K562 (cell line): ENCODE data around the gene WASF1. TPM values are rescaled to one million over a fixed set of nuclear protein-coding genes. Genes with fewer than 3 reads are reported as not detected.

Experiments
- ATAC-seq: fragments of 200-7000 bp; cut with Tn5 transposase; 3 replicates; pipeline ENCODE4 v1.9.1; 2020; ENCODE audit warnings: moderate library complexity
- BruUV-seq: library from RNA; stranded (reverse); fragments of 400-500 nt; replicated peaks from 2 replicates; lab custom pipeline; 2021; lab: Mats Ljungman, UMichigan
- CTCF ChIA-PET: fragments of 300-600 bp; formaldehyde crosslinking; extraction: SDS; loops from one replicate; lab custom pipeline; 2021; ENCODE audit warnings: low intra/inter-chr PET ratio; lab: Yijun Ruan, JAX
- POLR2A ChIA-PET: fragments of 300-600, 350-650 bp; sonication (Branson Sonifier 250); formaldehyde crosslinking; extraction: SDS; loops from one replicate; lab custom pipeline; 2021; ENCODE audit warnings: antibody characterized with exemption, inconsistent platforms; lab: Yijun Ruan, JAX
- DNase-seq, 4 experiments: peaks; one replicate each; pipeline versions ENCODE4 v3.0.0 to v3.0.0-alpha.2; 2011 to 2018; ENCODE audit warnings: low spot score in 3 of 4, mixed read lengths in 3 of 4; ENCODE audit errors: extremely low read depth in 1 of 4
- FAIRE-seq: peaks from 2 replicates; lab custom pipeline; 2011; peaks lifted over from hg19 to GRCh38; lab: Jason Lieb, UNC
- H2AFZ ChIP-seq: 2 replicates; pipeline ENCODE4 v1.6.0; 2011; ENCODE audit warnings: low read depth, low read length, control low read depth, inconsistent platforms
- H3K27ac ChIP-seq: fragments of 200-600 bp; 3 replicates; pipeline ENCODE4 v1.8.0; 2011; ENCODE audit warnings: low read depth, mild to moderate bottlenecking, control low read depth, inconsistent platforms, low read length, moderate library complexity, mixed read lengths; ENCODE audit errors: extremely low read depth
- H3K27me3 ChIP-seq, 2 experiments: fragments of 300-600 bp in 1 of 2; 2 replicates in 1 of 2; 3 replicates in 1 of 2; pipeline versions ENCODE4 v1.6.0 to v1.8.0; 2011; ENCODE audit warnings: inconsistent platforms in 2 of 2, low read length in 2 of 2, mild to moderate bottlenecking in 1 of 2, mixed read lengths in 1 of 2, moderate library complexity in 1 of 2; ENCODE audit not compliant: control insufficient read depth in 2 of 2, insufficient read depth in 2 of 2
- H3K36me3 ChIP-seq: fragments of 300-600 bp; 3 replicates; pipeline ENCODE4 v1.8.0; 2011; ENCODE audit warnings: mild to moderate bottlenecking, low read length, inconsistent platforms; ENCODE audit not compliant: control insufficient read depth, insufficient read depth
- H3K4me1 ChIP-seq, 2 experiments: fragments of 200-600 bp in 1 of 2; replicated peaks in 1 of 2; 2 replicates in 1 of 2; 3 replicates in 1 of 2; pipeline versions ENCODE4 v1.5.1 to v1.8.0; 2011; ENCODE audit warnings: inconsistent platforms in 2 of 2, low read length in 2 of 2, mild to moderate bottlenecking in 1 of 2, mixed read lengths in 1 of 2, moderate library complexity in 1 of 2; ENCODE audit not compliant: control insufficient read depth in 2 of 2, insufficient read depth in 2 of 2
- H3K4me2 ChIP-seq: 2 replicates; pipeline ENCODE4 v1.6.1; 2011; ENCODE audit warnings: low read length, control low read depth, inconsistent platforms, mixed read lengths; ENCODE audit not compliant: insufficient read depth
- H3K4me3 ChIP-seq: fragments of 200-600 bp; sonication (generic), shearing (Covaris generic); 2 replicates; pipeline ENCODE4 v1.5.1; 2016; ENCODE audit warnings: control low read depth, inconsistent platforms
- H3K79me2 ChIP-seq: fragments of 200-600 bp; 3 replicates; pipeline ENCODE4 v1.8.0; 2011; ENCODE audit warnings: low read length, inconsistent platforms; ENCODE audit not compliant: control insufficient read depth, insufficient read depth
- H3K9ac ChIP-seq, 2 experiments: 2 replicates each; pipeline versions ENCODE4 v1.6.0 to v1.6.1; 2011; ENCODE audit warnings: low read depth in 2 of 2, low read length in 2 of 2, control low read depth in 1 of 2, inconsistent platforms in 1 of 2, mild to moderate bottlenecking in 1 of 2, mixed read lengths in 1 of 2; ENCODE audit not compliant: insufficient read depth in 1 of 2
- H3K9me1 ChIP-seq: one replicate; pipeline ENCODE4 v1.6.0; 2011; ENCODE audit warnings: inconsistent platforms, mild to moderate bottlenecking, low read length, moderate library complexity; ENCODE audit not compliant: control insufficient read depth, insufficient read depth
- H3K9me3 ChIP-seq: replicated peaks from 2 replicates; pipeline ENCODE4 v1.5.1; 2011; ENCODE audit warnings: low read depth, low read length, inconsistent platforms; ENCODE audit not compliant: control insufficient read depth, insufficient read depth
- H4K20me1 ChIP-seq: replicated peaks from 2 replicates; pipeline ENCODE4 v1.6.1; 2011; ENCODE audit warnings: low read length, inconsistent platforms, mixed read lengths; ENCODE audit not compliant: control insufficient read depth, insufficient read depth
- ATF2 ChIP-seq: sonication (generic); formaldehyde crosslinking; IDR thresholded peaks from 2 replicates; pipeline ENCODE4 v1.8.1; 2022; ENCODE audit warnings: missing genetic modification reagents
- EZH2 ChIP-seq: IDR thresholded peaks from 2 replicates; pipeline ENCODE4 v1.6.1; 2012; ENCODE audit warnings: low read depth, mild to moderate bottlenecking, inconsistent platforms, low read length, borderline replicate concordance
- GABPB1 ChIP-seq: sonication (generic); formaldehyde crosslinking; IDR thresholded peaks from 2 replicates; pipeline ENCODE4 v1.8.0; 2022; ENCODE audit warnings: mild to moderate bottlenecking, missing genetic modification reagents
- HIVEP1 ChIP-seq: fragments of 250-450 bp; sonication (Bioruptor Pico); IDR thresholded peaks from 2 replicates; pipeline ENCODE4 v1.4.0; 2020; ENCODE audit warnings: mild to moderate bottlenecking
- ILK ChIP-seq: fragments of 450-650 bp; IDR thresholded peaks from 2 replicates; pipeline ENCODE4 v1.6.1; 2016; ENCODE audit warnings: missing genetic modification characterization, low read depth, mild to moderate bottlenecking, missing compliant biosample characterization, moderate library complexity, borderline replicate concordance
- L3MBTL2 ChIP-seq: fragments of 450-650 bp; IDR thresholded peaks from 2 replicates; pipeline ENCODE4 v1.6.1; 2016; ENCODE audit warnings: mild to moderate bottlenecking, moderate library complexity
- RBFOX2 ChIP-seq: fragments of 200-400 bp; formaldehyde crosslinking; IDR thresholded peaks from 2 replicates; pipeline ENCODE4 v1.6.1; 2017; ENCODE audit warnings: low read depth, mild to moderate bottlenecking, low read length, moderate library complexity
- SRF ChIP-seq, 2 experiments: fragments of 250-450, 450-650 bp in 1 of 2; sonication (Bioruptor Pico) in 1 of 2; sonication (generic) in 1 of 2; formaldehyde crosslinking; IDR thresholded peaks; 2 replicates each; pipeline versions ENCODE4 v1.5.0 to v1.5.1; 2020 to 2022; ENCODE audit warnings: mild to moderate bottlenecking in 1 of 2, missing genetic modification reagents in 1 of 2
- TARDBP ChIP-seq: fragments of 450-650 bp; IDR thresholded peaks from 2 replicates; pipeline ENCODE4 v1.6.1; 2016
- USF1 ChIP-seq: sonication (generic); formaldehyde crosslinking; IDR thresholded peaks from 2 replicates; pipeline ENCODE4 v1.9.0; 2022; ENCODE audit warnings: mild to moderate bottlenecking, missing genetic modification reagents
- ZEB2 ChIP-seq: fragments of 450-650 bp; IDR thresholded peaks from 2 replicates; pipeline ENCODE4 v1.6.1; 2016
- ZNF586 ChIP-seq: fragments of 450-650 bp; formaldehyde crosslinking; conservative IDR thresholded peaks from 2 replicates; pipeline ENCODE4 v1.4.0; 2020; ENCODE audit warnings: mild to moderate bottlenecking, moderate library complexity
- in situ Hi-C: fragments of 300-500 bp; cut with MboI; formaldehyde crosslinking; loops from 4 replicates; pipeline ENCODE4 v1.15.0; 2018; ENCODE audit warnings: inconsistent platforms, mixed read lengths
- intact Hi-C: fragments of 100-400 bp; cut with micrococcal nuclease; formaldehyde crosslinking; loops from 2 replicates; pipeline ENCODE4 v1.14.2; 2022
- polyA plus RNA-seq, 8 experiments: library from polyadenylated mRNA; depleted of rRNA in 4 of 8; stranded (reverse) in 5 of 8; unstranded in 3 of 8; fragments of >200 nt; fragmentation: Nextera tagmentation in 2 of 8; fragmentation: Illumina TruSeq in 1 of 8; extraction: Ambion mirVana in 2 of 8; extraction: Trizol in 1 of 8; gene quantifications; 2 replicates each; pipeline versions ENCODE4 v1.2.1 to v1.2.3, GENCODE V29; 2011 to 2014; ENCODE audit warnings: inconsistent platforms in 1 of 8, missing spikeins in 1 of 8
- total RNA-seq, 7 experiments: library from RNA; depleted of rRNA in 6 of 7; stranded (reverse); fragments of >200 nt in 6 of 7; fragmentation: Illumina TruSeq in 2 of 7; extraction: Trizol in 2 of 7; gene quantifications; 2 replicates each; pipeline versions ENCODE4 v1.2.1 to v1.2.3, GENCODE V29; 2011 to 2021; ENCODE audit warnings: low replicate concordance in 1 of 7
- TF ChIP-seq, protein P1 (sequence below): fragments of 250-450 bp; sonication (Bioruptor Pico); IDR thresholded peaks from 2 replicates; pipeline ENCODE4 v1.4.0; 2020
- TF ChIP-seq, protein P2 (sequence below): sonication (generic); formaldehyde crosslinking; IDR thresholded peaks from 2 replicates; pipeline ENCODE4 v1.9.0; 2022; ENCODE audit warnings: mild to moderate bottlenecking, missing genetic modification reagents
- TF ChIP-seq, protein P3 (sequence below): fragments of 450-650 bp; IDR thresholded peaks from 2 replicates; pipeline ENCODE4 v1.6.1; 2016

WASF1 gene
- total and polyA plus RNA-seq, 9 of the 15 experiments (the other 6 are each of a cell fraction or from before 2014, with no cell fraction given), result 2.1 to 18.2 (median 7.4) TPM

GRCh38 chr6:110221738-110222137, 42.3 kb upstream of the WASF1 start:
- no peaks in the 10 kb centered on the region for H3K9me3 ChIP-seq
- H3K36me3 ChIP-seq, result peaks cover 36% of the 10 kb centered on the region
- H3K4me2 ChIP-seq, result no peak overlapping the region
- H2AFZ ChIP-seq, result no peak overlapping the region
- in situ Hi-C loops (loop anchor here (5.0 kb wide), 1 partner anchor 34 kb away; no protein-coding TSS in a partner anchor), intact Hi-C loops (no loop called here)
- DNase-seq (no peak), ATAC-seq (no peak), FAIRE-seq (no peak)
- H3K79me2 ChIP-seq, result no peaks in the 10 kb centered on the region
- ChIA-PET CTCF (no interaction called here), POLR2A (no interaction called here)
- no peaks in the 10 kb centered on the region for H3K4me1 ChIP-seq
- no peak overlapping the region for H3K9ac ChIP-seq
- H3K27ac ChIP-seq, result no peak overlapping the region
- no peak overlapping the region for H3K4me3 ChIP-seq
- no peaks in the 10 kb centered on the region for H4K20me1 ChIP-seq
- H3K27me3 ChIP-seq, result no peaks in the 10 kb centered on the region
- BruUV-seq, result no TSS peak
- no peaks in the 10 kb centered on the region for H3K9me1 ChIP-seq
- TF ChIP-seq ATF2 (CRISPR knock-in tag) (no peak), HIVEP1 (no peak), RBFOX2 (no peak), GABPB1 (CRISPR knock-in tag) (no peak), USF1 (CRISPR knock-in tag) (no peak), EZH2 (no peak), ILK (tag) (no peak), L3MBTL2 (no peak), ZNF586 (CRISPR knock-in tag) (no peak), SRF (CRISPR knock-in tag; IDR thresholded peaks at IDR 0.05) (no peak), ZEB2 (no peak), TARDBP (no peak)
- TF ChIP-seq, protein P1, sequence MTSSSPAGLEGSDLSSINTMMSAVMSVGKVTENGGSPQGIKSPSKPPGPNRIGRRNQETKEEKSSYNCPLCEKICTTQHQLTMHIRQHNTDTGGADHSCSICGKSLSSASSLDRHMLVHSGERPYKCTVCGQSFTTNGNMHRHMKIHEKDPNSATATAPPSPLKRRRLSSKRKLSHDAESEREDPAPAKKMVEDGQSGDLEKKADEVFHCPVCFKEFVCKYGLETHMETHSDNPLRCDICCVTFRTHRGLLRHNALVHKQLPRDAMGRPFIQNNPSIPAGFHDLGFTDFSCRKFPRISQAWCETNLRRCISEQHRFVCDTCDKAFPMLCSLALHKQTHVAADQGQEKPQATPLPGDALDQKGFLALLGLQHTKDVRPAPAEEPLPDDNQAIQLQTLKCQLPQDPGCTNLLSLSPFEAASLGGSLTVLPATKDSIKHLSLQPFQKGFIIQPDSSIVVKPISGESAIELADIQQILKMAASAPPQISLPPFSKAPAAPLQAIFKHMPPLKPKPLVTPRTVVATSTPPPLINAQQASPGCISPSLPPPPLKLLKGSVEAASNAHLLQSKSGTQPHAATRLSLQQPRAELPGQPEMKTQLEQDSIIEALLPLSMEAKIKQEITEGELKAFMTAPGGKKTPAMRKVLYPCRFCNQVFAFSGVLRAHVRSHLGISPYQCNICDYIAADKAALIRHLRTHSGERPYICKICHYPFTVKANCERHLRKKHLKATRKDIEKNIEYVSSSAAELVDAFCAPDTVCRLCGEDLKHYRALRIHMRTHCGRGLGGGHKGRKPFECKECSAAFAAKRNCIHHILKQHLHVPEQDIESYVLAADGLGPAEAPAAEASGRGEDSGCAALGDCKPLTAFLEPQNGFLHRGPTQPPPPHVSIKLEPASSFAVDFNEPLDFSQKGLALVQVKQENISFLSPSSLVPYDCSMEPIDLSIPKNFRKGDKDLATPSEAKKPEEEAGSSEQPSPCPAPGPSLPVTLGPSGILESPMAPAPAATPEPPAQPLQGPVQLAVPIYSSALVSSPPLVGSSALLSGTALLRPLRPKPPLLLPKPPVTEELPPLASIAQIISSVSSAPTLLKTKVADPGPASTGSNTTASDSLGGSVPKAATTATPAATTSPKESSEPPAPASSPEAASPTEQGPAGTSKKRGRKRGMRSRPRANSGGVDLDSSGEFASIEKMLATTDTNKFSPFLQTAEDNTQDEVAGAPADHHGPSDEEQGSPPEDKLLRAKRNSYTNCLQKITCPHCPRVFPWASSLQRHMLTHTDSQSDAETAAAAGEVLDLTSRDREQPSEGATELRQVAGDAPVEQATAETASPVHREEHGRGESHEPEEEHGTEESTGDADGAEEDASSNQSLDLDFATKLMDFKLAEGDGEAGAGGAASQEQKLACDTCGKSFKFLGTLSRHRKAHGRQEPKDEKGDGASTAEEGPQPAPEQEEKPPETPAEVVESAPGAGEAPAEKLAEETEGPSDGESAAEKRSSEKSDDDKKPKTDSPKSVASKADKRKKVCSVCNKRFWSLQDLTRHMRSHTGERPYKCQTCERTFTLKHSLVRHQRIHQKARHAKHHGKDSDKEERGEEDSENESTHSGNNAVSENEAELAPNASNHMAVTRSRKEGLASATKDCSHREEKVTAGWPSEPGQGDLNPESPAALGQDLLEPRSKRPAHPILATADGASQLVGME (CRISPR knock-in tag), result no peak
- TF ChIP-seq, protein P2, sequence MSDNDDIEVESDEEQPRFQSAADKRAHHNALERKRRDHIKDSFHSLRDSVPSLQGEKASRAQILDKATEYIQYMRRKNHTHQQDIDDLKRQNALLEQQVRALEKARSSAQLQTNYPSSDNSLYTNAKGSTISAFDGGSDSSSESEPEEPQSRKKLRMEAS, result no peak
- TF ChIP-seq, protein P3, sequence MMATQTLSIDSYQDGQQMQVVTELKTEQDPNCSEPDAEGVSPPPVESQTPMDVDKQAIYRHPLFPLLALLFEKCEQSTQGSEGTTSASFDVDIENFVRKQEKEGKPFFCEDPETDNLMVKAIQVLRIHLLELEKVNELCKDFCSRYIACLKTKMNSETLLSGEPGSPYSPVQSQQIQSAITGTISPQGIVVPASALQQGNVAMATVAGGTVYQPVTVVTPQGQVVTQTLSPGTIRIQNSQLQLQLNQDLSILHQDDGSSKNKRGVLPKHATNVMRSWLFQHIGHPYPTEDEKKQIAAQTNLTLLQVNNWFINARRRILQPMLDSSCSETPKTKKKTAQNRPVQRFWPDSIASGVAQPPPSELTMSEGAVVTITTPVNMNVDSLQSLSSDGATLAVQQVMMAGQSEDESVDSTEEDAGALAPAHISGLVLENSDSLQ, result no peak
